IPS-NIHi7 (cell line): ENCODE measurements around the gene HPF1.
"Not testable (repeated sequence)": the region's sequence is repeated elsewhere in the genome, so short reads cannot be mapped to it uniquely, and the experiment has no call there.

Source experiments
- DNase-seq: peaks from one replicate; pipeline ENCODE4 v3.0.0; 2012; ENCODE audit warnings: mixed read lengths; ENCODE audit errors: extremely low spot score

The HPF1 gene

GRCh38 chr4:169757575-169758184, at the start of gene HPF1:
TSS of gene HPF1 (minus strand) at chr4:169757944. CDS start at chr4:169757877, 67 bp downstream.
- peak; percentile 98 for DNase-seq

- not testable (repeated sequence) for DNase-seq
Observed at GRCh38 chr4:169806770-169807169, 49.0 kb upstream of the HPF1 start.

GRCh38 chr4:169803413-169803812, 45.7 kb upstream of the HPF1 start:
- no peak for DNase-seq

- no peak for DNase-seq
Observed at GRCh38 chr4:169802873-169803272, 45.1 kb upstream of the HPF1 start.

GRCh38 chr4:169800541-169800940, 42.8 kb upstream of the HPF1 start:
- no peak for DNase-seq

GRCh38 chr4:169799260-169799659, 41.5 kb upstream of the HPF1 start:
- no peak for DNase-seq

GRCh38 chr4:169795585-169795984, 37.8 kb upstream of the HPF1 start:
- DNase-seq: peak; percentile 17

- DNase-seq: peak; percentile 79
Observed at GRCh38 chr4:169791527-169792156, 33.9 kb upstream of the HPF1 start.

- no peak for DNase-seq
Observed at GRCh38 chr4:169791062-169791461, 33.3 kb upstream of the HPF1 start.

GRCh38 chr4:169774466-169775445, 17.0 kb upstream of the HPF1 start:
- DNase-seq: peak; percentile 54

- DNase-seq: no peak
Observed at GRCh38 chr4:169773889-169774288, 16.1 kb upstream of the HPF1 start.

- DNase-seq: not testable (repeated sequence)
Observed at GRCh38 chr4:169771556-169772080, 13.9 kb upstream of the HPF1 start.

GRCh38 chr4:169770416-169770815, 12.7 kb upstream of the HPF1 start:
- no peak for DNase-seq

GRCh38 chr4:169768385-169768784, 10.6 kb upstream of the HPF1 start:
- no peak for DNase-seq

GRCh38 chr4:169766741-169767140, 9.0 kb upstream of the HPF1 start:
- DNase-seq: no peak

GRCh38 chr4:169765835-169766234, 8.1 kb upstream of the HPF1 start:
- no peak for DNase-seq

- no peak for DNase-seq
Observed at GRCh38 chr4:169761846-169762245, 4.1 kb upstream of the HPF1 start.

- DNase-seq: no peak
Observed at GRCh38 chr4:169758401-169758962, 738 bp upstream of the HPF1 start.

- no peak for DNase-seq
Observed at GRCh38 chr4:169756971-169757574, 671 bp downstream of the HPF1 start.

- no peak for DNase-seq
Observed at GRCh38 chr4:169745291-169745690, 12.5 kb downstream of the HPF1 start.

GRCh38 chr4:169744601-169745000, 13.1 kb downstream of the HPF1 start:
- DNase-seq: no peak
